Dermis microvascular lymphatic vessel endothelial cell (primary cell): ENCODE measurements around the gene ZDBF2. TPM values are rescaled to one million over a fixed set of nuclear protein-coding genes. Genes with fewer than 3 reads are reported as not detected.
"Not testable (repeated sequence)": the region's sequence is repeated elsewhere in the genome, so short reads cannot be mapped to it uniquely, and the experiment has no call there.

Experiments
- DNase-seq, 2 donors: peaks; one replicate each; pipeline versions ENCODE4 v3.0.0 to v3.0.0-alpha.2; 2010; ENCODE audit warnings: low read depth in 2 of 2
- total RNA-seq: library from RNA; depleted of rRNA; stranded (reverse); fragments of >200 nt; gene quantifications from 2 replicates; pipeline ENCODE4 v1.2.1, GENCODE V29; 2014

The ZDBF2 gene
- total RNA-seq, result 8.2 and 12.0 TPM in 2 replicates

DNA sequence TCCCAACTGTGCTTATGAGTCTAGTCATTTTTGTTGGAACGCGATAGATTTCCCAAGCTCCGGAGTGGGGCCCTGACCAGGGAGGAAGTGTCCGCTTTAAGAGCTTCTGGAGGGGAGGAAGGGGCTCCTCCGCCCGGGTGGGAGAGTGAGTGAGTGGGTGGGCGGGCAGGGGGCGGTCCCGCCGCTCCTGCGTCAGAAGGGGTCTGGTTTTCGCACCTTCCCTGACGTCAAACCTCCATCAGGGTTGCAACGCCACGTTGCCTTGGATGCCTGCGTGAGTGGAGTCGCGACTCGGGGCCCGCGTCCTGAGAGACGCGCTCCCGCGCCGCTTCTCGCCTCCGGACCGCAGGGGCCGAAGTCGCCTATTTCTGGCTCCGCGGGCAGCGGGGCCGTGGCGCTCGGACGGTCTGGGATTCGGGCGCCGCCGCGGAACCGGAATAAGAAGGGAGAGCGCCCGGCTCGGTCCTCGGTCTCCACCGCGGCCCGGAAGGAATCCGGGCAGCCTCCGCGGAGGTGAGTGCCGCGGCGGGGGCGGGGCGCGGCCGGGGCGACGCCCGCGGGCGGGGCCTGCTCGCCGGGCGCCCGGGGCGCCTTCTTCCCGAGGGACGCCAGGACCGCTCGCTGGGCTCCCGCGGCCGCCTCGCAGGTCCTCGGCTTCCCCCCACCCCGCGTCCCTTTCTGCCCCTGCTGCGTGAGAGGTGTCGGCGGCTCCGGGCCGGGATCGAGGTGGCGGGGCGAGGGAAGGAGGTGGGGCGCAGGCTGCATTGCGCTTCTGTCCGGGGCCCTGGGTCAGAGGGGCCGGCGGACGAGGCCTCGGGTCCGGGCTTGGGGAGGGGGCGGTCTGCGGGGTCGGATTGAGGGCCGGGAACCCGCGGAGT is at the start of gene ZDBF2:
TSS of gene ZDBF2 (plus strand) at position 230 of the 878 bp plus-strand sequence. CDS start 7,187 bp downstream, outside the sequence.
- peak; percentile 27 to 69 for DNase-seq

DNA sequence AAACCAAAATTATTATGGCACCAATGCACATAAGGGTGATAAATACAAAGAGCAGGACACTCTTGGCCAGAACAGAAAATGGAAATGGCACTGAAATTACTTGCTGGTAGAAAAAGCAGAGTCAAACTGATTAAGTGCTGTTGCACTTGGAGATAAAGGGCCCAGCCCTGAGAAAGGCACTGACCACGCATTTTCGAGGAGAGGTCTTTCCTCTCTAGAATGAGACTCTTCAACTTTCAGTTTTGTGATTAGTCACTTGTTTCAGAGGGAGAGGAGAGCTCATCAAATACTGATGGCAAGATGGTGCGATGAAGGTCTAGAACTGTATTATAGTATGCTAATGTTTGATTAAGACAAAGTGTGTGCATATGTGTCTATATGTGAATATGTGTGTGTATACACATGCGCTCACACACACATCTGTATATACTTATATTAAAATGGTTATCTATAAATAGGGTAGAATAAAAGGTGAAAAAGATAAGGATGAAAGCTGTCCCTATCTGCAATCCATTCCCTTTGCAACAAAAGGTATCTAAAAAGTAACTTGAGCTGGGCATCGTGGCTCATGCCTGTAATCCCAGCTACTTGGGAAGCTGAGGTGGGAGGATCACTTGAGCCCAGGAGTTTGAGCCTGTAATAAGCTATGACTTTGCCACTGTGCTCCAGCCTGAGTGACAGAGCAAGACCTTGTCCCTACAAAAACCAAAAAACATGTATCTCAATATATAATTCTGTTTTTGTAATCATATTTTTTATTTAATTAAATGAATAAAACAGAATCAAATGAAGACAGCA is 48.8 kb upstream of the ZDBF2 start:
- DNase-seq, result no peak

DNA sequence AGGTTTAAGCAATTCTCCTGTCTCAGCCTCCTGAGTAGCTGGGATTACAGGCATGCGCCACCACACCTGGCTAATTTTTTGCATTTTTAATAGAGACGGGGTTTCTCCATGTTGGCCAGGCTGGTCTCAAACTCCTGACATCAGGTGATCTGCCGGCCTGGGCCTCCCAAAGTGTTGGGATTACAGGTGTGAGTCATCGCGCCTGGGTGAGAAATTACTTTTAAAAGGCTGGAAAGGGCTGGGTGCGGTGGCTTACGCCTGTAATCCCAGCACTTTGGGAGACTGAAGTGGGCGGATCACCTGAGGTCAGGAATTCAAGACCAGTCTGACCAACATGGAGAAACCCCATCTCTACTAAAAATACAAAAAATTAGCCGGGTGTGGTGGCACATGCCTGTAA is 45.8 kb upstream of the ZDBF2 start:
- DNase-seq, result not testable (repeated sequence)

DNA sequence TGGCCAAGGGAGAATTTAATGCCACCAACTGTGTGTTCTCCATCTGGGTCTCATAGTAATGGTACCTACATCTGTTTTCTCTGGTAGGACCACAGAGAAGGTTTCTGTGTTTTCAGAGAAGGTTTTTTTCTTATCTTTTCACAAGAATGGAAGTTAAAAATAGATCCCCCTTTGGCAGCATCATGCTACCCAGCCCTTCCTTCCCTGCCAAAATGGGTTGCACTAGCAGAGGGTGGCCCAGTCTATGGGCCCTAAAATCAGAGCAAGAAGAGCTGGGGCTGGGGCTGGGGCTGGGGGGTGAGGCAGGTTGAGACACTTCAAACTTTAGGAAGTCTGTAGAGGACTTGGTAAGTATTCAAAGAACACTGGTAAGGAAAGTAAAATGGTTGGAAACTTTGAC is 44.8 kb upstream of the ZDBF2 start:
- DNase-seq, result no peak

DNA sequence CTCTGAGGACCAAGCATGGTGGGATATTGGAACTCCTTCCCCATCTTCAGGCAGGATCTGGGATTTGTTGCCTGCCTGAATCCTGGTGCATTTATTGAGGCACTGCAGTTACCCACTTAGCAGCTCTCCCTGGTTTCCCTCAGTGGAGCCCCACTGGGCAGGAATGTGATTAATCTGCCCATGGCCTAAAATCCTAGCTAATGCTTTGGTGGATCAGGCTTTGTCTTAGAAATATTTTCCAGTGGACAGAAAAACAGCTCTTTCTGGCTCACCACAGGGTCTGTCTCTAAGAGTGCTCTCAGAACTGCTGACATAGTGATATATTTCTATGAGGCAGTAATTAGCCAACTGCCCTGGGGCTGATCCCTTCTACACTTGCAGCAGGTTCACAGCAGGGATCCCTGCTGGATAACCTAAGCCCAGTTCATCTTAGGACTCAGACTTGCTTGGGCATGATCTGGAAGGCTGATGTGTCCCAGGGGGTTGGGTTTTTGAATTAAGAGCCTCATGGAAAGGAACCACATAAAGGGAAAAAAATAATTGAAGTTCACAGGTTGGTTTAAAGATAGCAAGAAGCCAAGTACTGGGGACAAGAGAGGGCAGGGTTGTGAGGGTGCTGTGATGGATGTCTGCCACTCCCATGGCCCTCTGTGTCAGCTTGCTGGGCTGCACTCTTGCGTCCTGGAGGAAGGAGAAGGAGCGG is 44.3 kb upstream of the ZDBF2 start:
- DNase-seq, result no peak

DNA sequence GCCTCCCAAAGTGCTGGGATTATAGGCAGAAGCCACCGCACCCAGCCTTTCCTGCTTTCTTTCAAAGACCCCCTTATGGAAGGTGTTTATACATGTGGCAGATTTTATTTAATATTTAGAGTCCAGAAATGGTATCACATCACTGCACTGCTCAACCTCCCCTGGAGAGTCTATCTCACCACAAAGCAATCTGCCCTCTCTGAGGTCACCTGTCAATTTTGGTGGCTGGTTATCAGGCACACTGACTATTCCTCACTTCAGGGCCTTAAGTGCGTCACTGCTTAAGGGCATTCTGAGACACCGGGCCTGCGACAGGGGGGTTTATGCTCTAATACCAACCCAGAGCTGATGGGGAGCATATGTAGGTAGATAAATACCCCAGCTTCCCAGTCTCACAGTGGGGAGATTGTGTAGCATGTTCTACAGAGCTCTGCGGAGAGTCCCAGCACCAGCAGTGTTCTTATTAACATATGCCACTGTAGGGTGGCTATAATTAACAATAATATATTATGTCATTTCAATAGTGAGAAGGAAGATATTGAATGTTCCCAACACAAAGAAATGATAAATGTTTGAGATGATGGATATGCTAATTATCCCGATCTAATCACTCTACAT is 42.7 kb upstream of the ZDBF2 start:
- DNase-seq, result no peak

DNA sequence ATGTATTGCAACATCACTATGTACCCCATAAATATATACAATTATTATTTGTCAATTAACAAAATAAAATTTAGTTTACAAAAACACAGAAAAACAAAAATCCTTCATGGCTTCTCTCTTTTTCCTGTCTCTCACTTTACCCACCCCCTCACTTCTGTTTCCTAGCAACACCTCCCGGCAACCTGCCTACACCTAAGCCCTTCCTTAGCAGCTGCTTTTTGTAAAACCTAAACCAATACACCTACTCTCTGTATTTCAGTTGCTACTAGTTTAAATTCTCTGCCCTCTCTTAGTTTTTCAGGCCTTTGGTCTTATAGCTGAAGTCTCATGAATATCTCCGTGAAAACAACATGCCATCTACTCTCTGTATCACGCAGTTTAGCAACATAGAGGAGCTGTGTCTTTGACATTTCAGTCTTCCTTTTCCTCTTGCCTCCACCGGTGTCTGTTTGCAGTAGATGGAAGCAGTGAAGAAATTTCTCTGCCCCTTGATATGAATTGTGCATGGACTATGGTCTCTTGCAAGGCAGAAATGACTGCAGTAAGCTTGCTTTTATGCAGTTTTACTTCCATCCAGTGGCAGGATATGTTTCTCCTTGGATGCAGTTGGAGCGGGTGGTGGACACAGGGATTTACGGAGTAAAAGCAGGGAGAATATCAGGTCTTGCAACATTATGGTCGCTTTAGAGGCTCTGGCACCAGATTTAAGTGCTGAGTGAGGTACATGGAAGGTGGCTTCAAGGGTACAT is 42.0 kb upstream of the ZDBF2 start:
- no peak for DNase-seq

DNA sequence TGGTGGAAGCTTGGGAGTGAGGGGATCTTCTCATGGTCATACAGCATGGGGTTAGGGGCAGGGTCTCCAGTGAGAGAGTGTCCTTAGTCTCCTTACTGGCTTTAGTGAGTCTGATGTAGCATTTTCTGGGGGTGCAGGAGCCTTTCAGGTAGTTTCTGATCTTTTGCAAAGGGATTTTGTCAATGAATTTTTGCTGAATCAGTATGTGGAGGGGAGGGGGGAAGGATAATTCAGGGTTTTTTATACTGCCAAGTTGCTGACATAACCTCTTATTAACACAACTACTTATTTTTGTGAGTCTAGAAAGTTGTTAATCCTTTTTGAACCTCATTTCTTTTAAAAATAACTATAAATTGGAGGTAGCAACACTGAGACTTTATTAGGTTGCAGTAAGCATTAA is 35.3 kb upstream of the ZDBF2 start:
- DNase-seq, result no peak

DNA sequence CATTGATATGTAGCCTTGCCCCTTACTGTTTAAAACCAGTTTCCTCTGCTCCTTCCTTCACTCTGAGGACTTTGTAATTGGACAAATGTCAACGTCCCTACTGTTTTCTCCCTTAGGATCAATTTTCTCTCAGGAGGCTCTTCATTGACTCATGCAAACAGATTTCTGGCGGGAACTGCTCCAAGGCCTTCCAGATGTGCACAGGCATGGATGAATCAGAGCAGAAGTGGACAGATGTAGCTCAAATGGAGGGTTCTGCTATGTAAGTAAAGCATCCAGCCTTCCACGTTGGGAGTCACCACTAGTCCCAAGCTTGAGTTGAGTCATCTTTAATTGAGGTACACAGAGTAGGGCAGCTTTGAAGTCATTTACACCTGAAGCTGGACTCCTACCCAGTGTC is 34.1 kb upstream of the ZDBF2 start:
- no peak for DNase-seq

DNA sequence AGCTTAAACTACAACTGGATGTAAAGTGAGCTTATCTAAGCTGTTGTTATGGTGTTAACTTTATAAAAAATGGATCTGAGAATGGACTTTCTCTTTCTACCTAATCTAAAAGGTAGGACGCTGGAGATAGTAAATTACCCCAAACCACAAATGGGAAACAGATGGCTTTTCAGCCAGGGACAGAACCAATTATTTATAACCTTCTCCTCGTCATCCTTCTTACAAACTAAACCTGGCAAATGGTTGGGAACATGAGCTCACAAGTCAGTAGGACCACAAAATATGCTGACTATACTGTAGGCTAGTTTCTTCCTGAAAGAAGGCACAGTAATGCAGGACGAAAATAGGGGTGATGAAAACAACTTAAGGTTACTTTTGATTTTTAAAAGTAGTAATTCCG is 32.7 kb upstream of the ZDBF2 start:
- DNase-seq, result no peak

DNA sequence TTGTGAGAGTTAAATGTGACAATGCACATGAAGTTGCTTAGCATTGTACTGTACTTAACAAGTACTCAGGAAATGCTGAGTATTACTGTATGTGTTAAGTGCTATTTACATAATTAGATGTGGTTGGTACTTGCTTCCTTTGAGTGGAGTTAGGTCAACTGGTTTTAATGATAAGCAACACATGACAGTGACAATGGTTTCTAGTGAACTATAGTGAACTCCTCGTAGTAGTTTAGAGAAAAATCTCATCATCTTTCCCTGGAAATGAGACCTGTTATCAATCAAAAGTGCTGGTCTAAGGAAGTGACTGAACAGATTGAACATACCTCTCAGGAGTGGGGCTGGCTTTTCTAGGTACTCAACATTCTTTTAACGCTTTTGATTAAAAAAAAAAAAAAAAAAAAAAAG is 29.2 kb upstream of the ZDBF2 start:
- DNase-seq, result no peak

DNA sequence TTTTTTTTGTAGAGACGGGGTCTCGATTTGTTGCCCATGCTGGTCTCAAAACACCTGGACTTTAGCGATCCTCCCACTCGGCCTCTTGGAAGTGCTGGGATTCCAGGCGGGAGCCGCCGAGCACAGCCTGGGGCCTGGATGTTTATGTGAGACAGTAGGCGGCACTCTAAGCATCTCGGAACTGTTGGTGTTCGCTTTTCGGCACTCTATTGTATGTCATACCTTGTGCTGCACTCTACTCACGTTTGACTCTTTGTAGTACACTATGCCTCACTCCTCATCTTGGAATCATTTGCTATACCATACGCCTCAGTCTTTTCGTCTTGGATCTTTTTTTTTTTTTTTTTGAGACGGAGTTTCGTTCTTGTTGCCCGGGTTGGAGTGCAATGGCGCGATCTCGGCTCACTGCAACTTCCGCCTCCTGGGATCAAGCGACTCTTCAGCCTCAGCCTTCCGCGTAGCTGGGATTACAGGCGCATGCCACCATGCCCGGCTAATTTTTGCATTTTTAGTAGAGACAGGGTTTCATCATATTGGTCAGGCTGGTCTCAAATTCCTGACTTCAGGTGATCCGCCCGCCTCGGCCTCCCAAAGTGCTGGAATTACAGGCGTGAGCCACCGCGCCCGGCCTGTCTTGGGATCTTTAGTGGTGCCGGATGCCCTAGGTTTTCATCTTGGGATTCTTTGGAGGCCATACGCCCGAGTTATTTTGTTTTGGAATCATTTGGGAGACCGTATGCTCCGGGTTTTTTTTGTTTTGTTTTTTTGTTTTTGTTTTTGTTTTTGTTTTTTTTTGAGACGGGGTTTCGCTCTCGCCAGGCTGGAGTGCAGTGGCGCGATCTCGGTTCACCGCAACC is 24.2 kb upstream of the ZDBF2 start:
- DNase-seq, result peak in 1 of 2 donors; percentile 40

DNA sequence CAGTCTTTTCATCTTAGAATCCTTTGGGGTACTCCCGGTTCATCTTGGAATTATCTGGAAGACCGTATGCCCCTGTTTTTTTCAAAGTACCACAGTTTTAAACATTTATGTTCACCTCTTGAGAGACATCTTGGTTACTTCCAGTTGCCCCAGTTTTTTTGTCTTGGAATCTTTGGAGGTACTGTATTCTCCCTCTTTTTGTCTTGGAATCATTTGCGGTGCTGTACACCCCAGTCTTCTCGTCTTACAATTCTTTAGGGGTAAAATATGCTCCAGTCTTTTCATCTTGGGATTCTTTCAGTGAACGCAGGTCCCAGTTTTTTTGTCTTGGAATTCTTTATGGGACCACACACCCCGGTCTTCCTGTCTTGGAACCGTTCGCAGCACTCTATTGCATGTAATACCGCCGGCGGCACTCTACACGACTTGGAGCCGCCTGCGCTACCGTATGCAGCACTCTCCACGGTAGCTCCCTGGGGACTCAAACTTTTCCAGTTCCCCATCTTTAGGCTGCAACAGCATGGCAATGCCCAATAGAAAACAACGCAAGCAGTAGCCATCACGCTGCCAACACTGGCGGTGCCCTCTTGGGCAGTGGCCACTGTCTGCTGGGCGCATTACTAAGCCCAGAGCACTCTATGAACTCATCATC is 21.2 kb upstream of the ZDBF2 start:
- no peak for DNase-seq

DNA sequence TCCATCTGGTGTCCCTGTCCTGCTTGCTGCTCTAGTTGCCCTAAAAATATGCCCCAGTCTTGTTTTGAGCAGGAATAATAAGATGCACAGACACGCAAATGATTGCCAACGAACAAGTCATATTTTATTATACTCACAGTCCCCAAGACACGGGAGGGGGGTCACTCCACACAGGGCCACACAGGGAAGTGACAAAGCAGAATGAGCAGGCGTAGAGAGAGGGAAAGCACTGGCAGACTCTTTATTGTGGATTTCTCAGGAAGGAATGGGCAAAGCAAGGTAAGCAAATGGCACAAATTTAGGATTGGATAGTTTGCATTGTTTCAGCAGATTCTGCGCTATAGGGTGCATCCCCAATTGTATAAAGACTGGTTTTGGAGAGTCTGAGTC is 20.7 kb upstream of the ZDBF2 start:
- DNase-seq, result no peak

DNA sequence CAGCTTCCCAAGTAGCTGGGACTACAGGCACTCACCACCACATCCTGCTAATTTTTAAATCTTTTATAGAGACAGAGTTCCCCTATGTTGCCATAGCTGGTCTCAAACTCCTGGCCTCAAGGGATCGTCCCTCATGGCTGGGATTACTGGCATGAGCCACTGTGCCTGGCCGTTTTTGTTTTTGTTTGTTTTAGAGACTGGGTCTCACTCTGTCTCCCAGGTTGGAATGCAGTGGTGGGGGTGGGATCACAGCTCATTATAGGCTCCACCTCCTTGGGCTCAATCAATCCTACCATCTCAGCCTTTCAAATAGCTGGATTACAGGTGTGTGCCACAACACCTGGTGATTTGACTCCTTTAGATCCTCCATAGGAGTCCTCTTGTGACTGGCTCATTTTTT is 19.5 kb upstream of the ZDBF2 start:
- DNase-seq, result no peak

DNA sequence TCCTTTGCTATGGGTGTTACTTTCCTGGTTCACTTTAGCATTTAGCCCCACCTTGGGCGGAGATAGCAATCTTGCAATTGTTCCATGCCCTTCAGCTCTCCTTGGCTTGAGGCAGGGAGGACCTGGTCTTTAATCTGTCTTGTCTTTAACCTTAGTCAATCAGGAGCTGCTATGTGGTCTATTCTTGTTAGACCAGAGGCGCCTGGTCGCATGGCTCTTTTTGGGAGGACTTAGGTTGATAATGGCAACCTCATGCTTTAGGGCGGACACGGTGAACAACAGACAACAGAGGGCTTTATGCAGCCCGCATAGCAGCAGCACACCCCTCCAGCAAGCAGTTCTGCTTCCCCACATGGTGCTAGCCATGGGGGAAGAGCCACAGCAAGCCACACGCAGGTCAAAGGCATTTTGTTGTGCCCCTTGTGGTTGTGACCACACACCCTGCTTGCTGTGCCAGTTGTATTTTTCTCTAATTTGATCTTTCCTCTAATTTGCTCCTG is 17.7 kb upstream of the ZDBF2 start:
- no peak for DNase-seq

DNA sequence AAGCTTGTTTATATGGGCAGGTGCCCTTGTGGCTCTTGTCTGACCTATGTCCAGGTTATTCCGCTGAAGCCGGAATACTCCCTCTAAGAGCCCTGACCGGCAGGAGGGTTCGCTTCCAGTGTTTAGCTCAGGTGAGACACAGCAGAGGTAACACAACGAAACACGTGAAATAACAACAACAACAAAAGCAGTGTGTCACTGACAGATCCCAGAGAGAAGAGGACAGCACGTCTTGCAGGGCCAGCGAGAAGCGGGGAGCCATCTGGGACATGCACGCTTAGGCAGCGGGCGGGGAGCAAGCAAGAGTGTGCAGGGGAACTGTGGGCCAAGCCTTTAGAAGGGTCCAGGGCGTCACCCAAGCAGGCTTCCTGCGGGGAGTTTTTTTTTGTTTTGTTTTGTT is 17.1 kb upstream of the ZDBF2 start:
- DNase-seq, result no peak

DNA sequence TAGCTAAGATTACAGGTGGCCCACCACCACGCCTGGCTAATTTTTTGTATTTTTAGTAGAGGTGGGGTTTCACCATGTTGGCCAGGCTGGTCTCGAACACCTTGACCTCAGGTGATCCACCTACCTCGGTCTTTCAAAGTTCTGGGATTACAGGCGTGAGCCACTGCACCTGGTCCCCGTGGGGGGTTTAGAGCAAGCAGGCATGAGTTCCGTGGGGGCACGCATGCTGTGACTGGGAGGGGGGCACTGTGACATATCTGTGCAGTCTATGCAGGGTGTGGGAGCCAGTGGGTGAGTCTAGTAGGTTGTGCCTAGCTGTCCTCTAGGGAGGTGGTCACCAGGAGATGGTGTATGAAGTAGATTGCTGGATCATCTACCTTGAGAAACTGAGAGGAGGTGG is 16.6 kb upstream of the ZDBF2 start:
- no peak for DNase-seq

DNA sequence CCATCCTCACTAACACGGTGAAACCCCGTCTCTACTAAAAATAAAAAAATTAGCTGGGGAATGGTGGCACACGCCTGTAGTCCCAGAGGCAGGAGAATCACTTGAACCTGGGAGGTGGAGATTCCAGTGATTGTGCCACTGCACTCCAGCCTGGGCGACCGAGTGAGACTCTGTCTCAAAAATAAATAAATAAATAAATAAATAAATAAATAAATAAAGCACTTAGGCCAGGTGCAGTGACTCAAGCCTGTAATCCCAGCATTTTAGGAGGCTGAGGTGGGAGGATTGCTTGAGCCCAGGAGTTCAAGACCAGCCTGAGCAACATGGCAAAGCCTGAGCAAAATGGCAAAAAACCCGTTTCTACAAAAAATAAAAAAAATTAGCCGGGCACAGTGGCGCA is 15.8 kb upstream of the ZDBF2 start:
- DNase-seq, result not testable (repeated sequence)
